GM18517 (cell line): ENCODE data around the gene DTNBP1.

Experiments used
- ATAC-seq: cut with Tn5 transposase; IDR thresholded peaks from one replicate; pipeline ENCODE4 v1.9.1; 2021; ENCODE audit warnings: mild to moderate bottlenecking, moderate library complexity; ENCODE audit not compliant: unreplicated experiment

DTNBP1 gene

GRCh38 chr6:15626878-15627674 lies 35.8 kb downstream of the DTNBP1 start:
- ATAC-seq, result no peak

GRCh38 chr6:15626160-15626559 lies 36.7 kb downstream of the DTNBP1 start:
- no peak for ATAC-seq

GRCh38 chr6:15623276-15624116 lies 39.3 kb downstream of the DTNBP1 start:
- ATAC-seq, result no peak

GRCh38 chr6:15622045-15622740 lies 40.6 kb downstream of the DTNBP1 start:
- no peak for ATAC-seq

- no peak for ATAC-seq
These were observed 41.4 kb downstream of the DTNBP1 start for GRCh38 chr6:15621203-15622044.

- no peak for ATAC-seq
These were observed 42.2 kb downstream of the DTNBP1 start for GRCh38 chr6:15620611-15621010.

- ATAC-seq, result no peak
These were observed 43.5 kb downstream of the DTNBP1 start for GRCh38 chr6:15619330-15619729.

GRCh38 chr6:15618685-15619084 lies 44.1 kb downstream of the DTNBP1 start:
- ATAC-seq, result no peak

- no peak for ATAC-seq
These were observed 46.6 kb downstream of the DTNBP1 start for GRCh38 chr6:15616261-15616660.

GRCh38 chr6:15615802-15616201 lies 47.0 kb downstream of the DTNBP1 start:
- no peak for ATAC-seq

GRCh38 chr6:15614277-15614676 lies 48.6 kb downstream of the DTNBP1 start:
- no peak for ATAC-seq

- ATAC-seq, result no peak
These were observed 54.4 kb downstream of the DTNBP1 start for GRCh38 chr6:15608396-15608795.

GRCh38 chr6:15607603-15608002 lies 55.2 kb downstream of the DTNBP1 start:
- no peak for ATAC-seq

GRCh38 chr6:15606347-15606746 lies 56.5 kb downstream of the DTNBP1 start:
- no peak for ATAC-seq

GRCh38 chr6:15604843-15605242 lies 58.0 kb downstream of the DTNBP1 start:
- no peak for ATAC-seq

GRCh38 chr6:15602154-15602553 lies 60.7 kb downstream of the DTNBP1 start:
- ATAC-seq, result no peak

GRCh38 chr6:15598273-15598798 lies 64.5 kb downstream of the DTNBP1 start:
- no peak for ATAC-seq

- no peak for ATAC-seq
These were observed 66.5 kb downstream of the DTNBP1 start for GRCh38 chr6:15596186-15596896.

- ATAC-seq, result no peak
These were observed 67.2 kb downstream of the DTNBP1 start for GRCh38 chr6:15595461-15596173.
